ENCODE data around the gene HSD3B2. TPM values are rescaled to one million over a fixed set of nuclear protein-coding genes. Genes with fewer than 3 reads are reported as not detected.

Gene HSD3B2
- total RNA-seq, 1 experiment from 2014 or later = not detected

DNA sequence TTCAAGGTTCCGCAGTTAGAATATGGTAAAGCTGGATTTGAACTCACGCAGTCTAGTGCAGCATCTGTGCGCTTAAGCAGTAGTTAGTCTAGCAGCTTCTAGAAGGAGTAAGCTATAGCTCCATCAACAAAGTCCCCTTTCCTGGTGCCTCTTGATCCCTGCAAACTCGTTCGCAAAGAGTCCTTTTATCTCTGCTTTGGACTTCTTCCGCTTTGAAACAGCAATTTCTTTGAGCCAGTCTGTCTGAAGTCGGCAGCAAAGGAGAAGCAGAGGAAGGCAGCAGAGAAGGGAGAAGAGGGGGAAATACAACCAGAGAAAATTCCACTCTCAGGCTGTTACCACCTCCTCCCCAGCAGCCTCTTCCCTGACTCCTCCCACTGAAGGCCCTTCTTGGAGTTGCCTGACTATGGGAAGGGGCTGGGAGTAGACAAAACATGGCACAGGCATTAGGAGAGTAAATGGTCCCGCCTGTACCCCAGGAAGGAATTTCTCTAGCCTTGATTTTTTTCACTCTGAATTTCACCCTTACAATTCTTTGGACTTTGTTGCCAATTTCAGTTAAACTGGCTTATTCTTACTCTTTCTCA, 25.9 kb downstream of the HSD3B2 start:
- intact Hi-C loops (cut with micrococcal nuclease; ENCODE audit: unreplicated experiment) = no loop called here
- ChIA-PET POLR2A (ENCODE audit: low non-redundant PET) (no interaction called here), CTCF (no interaction called here)
- Histone ChIP-seq H3K36me3 (ENCODE audit: insufficient read depth, low read length, poor library complexity, severe bottlenecking) (no peaks in the 10 kb centered on the region), H3K4me3 (ENCODE audit: low read depth, low read length, poor library complexity, severe bottlenecking) (no peak overlapping the region), H3K27ac (ENCODE audit: low read depth, low read length, poor library complexity, severe bottlenecking) (no peak overlapping the region), H3K4me1 (ENCODE audit: insufficient read depth, low read length, poor library complexity, severe bottlenecking) (no peaks in the 10 kb centered on the region), H3K27me3 (replicated peaks; ENCODE audit: insufficient read depth, low read depth, low read length, poor library complexity) (peaks cover 4% of the 10 kb centered on the region), H3K9me3 (ENCODE audit: low read depth, low read length, poor library complexity, severe bottlenecking) (no peaks in the 10 kb centered on the region)
- no TSS peak for BruUV-seq (replicated peaks)
- TF ChIP-seq CTCF (conservative IDR thresholded peaks at IDR 0.05; ENCODE audit: low read depth, low read length) (no peak), EZH2 (IDR thresholded peaks at IDR 0.05; ENCODE audit: borderline replicate concordance, low read depth, low read length, poor library complexity, severe bottlenecking) (no peak)
- DNase-seq (ENCODE audit: low spot score) = no peak

GRCh38 chr1:119442756-119443155, 27.8 kb downstream of the HSD3B2 start:
- no TSS peak for BruUV-seq (replicated peaks)
- Histone ChIP-seq H3K4me3 (ENCODE audit: low read depth, low read length, poor library complexity, severe bottlenecking) (no peak overlapping the region), H3K27ac (ENCODE audit: low read depth, low read length, poor library complexity, severe bottlenecking) (no peak overlapping the region)

DNA sequence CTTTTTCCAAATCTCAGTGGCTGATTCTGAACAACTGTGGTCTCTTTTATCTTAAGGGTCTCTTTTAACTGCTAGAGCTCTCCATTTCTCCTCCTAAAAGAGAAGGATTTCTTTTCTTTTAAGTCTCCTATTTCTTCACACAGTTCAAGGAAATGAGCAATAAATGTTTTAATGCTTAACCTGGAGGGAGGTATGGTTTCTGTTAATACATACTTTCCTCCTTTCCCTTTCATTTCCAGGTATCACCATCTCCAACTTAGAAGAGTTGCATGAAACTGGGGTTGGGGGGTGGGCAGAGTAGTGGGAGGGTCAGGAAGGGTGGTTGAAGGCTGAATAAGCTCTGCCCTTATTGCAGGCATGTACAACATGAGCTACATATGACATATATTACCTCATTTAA, 31.4 kb downstream of the HSD3B2 start:
- ChIA-PET POLR2A (ENCODE audit: low non-redundant PET) (no interaction called here), CTCF (no interaction called here)
- intact Hi-C loops (cut with micrococcal nuclease; ENCODE audit: unreplicated experiment) = no loop called here
- BruUV-seq (replicated peaks) = no TSS peak
- Histone ChIP-seq H3K4me3 (ENCODE audit: low read depth, low read length, poor library complexity, severe bottlenecking) (no peak overlapping the region), H3K27me3 (replicated peaks; ENCODE audit: insufficient read depth, low read depth, low read length, poor library complexity) (peaks cover 4% of the 10 kb centered on the region), H3K36me3 (ENCODE audit: insufficient read depth, low read length, poor library complexity, severe bottlenecking) (no peaks in the 10 kb centered on the region), H3K4me1 (ENCODE audit: insufficient read depth, low read length, poor library complexity, severe bottlenecking) (no peaks in the 10 kb centered on the region), H3K27ac (ENCODE audit: low read depth, low read length, poor library complexity, severe bottlenecking) (no peak overlapping the region), H3K9me3 (ENCODE audit: low read depth, low read length, poor library complexity, severe bottlenecking) (no peaks in the 10 kb centered on the region)
- TF ChIP-seq EZH2 (IDR thresholded peaks at IDR 0.05; ENCODE audit: borderline replicate concordance, low read depth, low read length, poor library complexity, severe bottlenecking) (no peak), CTCF (conservative IDR thresholded peaks at IDR 0.05; ENCODE audit: low read depth, low read length) (no peak)
- no peak for DNase-seq (ENCODE audit: low spot score)

More at GRCh38 chr1:119442756-119443155, 27.8 kb downstream of the HSD3B2 start:
- ChIA-PET CTCF (no interaction called here), POLR2A (ENCODE audit: low non-redundant PET) (no interaction called here)
- peaks cover 4% of the 10 kb centered on the region for H3K27me3 ChIP-seq (replicated peaks; ENCODE audit: insufficient read depth, low read depth, low read length, poor library complexity)
- no peak for TF ChIP-seq EZH2 (IDR thresholded peaks at IDR 0.05; ENCODE audit: borderline replicate concordance, low read depth, low read length, poor library complexity, severe bottlenecking)
- TF ChIP-seq CTCF (conservative IDR thresholded peaks at IDR 0.05; ENCODE audit: low read depth, low read length) = no peak
- H3K4me1 ChIP-seq (ENCODE audit: insufficient read depth, low read length, poor library complexity, severe bottlenecking) = no peaks in the 10 kb centered on the region
- H3K36me3 ChIP-seq (ENCODE audit: insufficient read depth, low read length, poor library complexity, severe bottlenecking) = no peaks in the 10 kb centered on the region
- intact Hi-C loops (cut with micrococcal nuclease; ENCODE audit: unreplicated experiment) = no loop called here
- no peaks in the 10 kb centered on the region for H3K9me3 ChIP-seq (ENCODE audit: low read depth, low read length, poor library complexity, severe bottlenecking)
- DNase-seq (ENCODE audit: low spot score) = no peak
